IMR-90 (cell line): Measurements from ENCODE around the gene RPS28. TPM values are rescaled to one million over a fixed set of nuclear protein-coding genes. Genes with fewer than 3 reads are reported as not detected.

Experiments
- ATAC-seq: fragments of 200-7000 bp; cut with Tn5 transposase; 2 replicates; pipeline ENCODE4 v1.9.1; 2020; ENCODE audit warnings: low read depth, mild to moderate bottlenecking, moderate library complexity
- BruUV-seq: library from RNA; stranded (reverse); fragments of 400-500 nt; replicated peaks from 2 replicates; lab custom pipeline; 2021; lab: Mats Ljungman, UMichigan
- CTCF ChIA-PET: fragments of 300-600 bp; formaldehyde crosslinking; extraction: SDS; loops from one replicate; lab custom pipeline; 2021; ENCODE audit warnings: antibody characterized with exemption; lab: Yijun Ruan, JAX
- POLR2A ChIA-PET: fragments of 300-600 bp; sonication (Branson Sonifier 250); formaldehyde crosslinking; loops from one replicate; lab custom pipeline; 2022; ENCODE audit warnings: antibody characterized with exemption; ENCODE audit not compliant: unreplicated experiment; lab: Charles Lee
- DNase-seq: peaks from one replicate; pipeline ENCODE4 v3.0.0; 2013
- H2AFZ ChIP-seq: replicated peaks from 2 replicates; pipeline ENCODE3; 2013; ENCODE audit warnings: low read length, mild to moderate bottlenecking; ENCODE audit not compliant: poor library complexity
- H2AK5ac ChIP-seq: 2 replicates; pipeline ENCODE4 v1.6.1; 2013; ENCODE audit warnings: low read depth, low read length, inconsistent platforms
- H2AK9ac ChIP-seq: replicated peaks from 2 replicates; pipeline ENCODE3; 2013; ENCODE audit warnings: mild to moderate bottlenecking, low read depth, low read length, moderate library complexity; ENCODE audit not compliant: poor library complexity
- H2BK120ac ChIP-seq: 2 replicates; pipeline ENCODE4 v1.6.1; 2013; ENCODE audit warnings: low read depth, low read length, inconsistent platforms
- H2BK15ac ChIP-seq: 3 replicates; pipeline ENCODE4 v1.6.1; 2013; ENCODE audit warnings: low read depth, low read length, inconsistent platforms
- H2BK20ac ChIP-seq: 2 replicates; pipeline ENCODE4 v1.6.1; 2013; ENCODE audit warnings: low read depth, mild to moderate bottlenecking, inconsistent platforms, low read length, moderate library complexity
- H2BK5ac ChIP-seq: 2 replicates; pipeline ENCODE4 v1.6.1; 2013; ENCODE audit warnings: mild to moderate bottlenecking, low read depth, low read length, inconsistent platforms; ENCODE audit not compliant: poor library complexity, severe bottlenecking
- H3K14ac ChIP-seq: replicated peaks from 2 replicates; pipeline ENCODE4 v1.6.1; 2013; ENCODE audit warnings: low read depth, low read length, inconsistent platforms
- H3K18ac ChIP-seq: 2 replicates; pipeline ENCODE4 v1.6.1; 2013; ENCODE audit warnings: low read depth, low read length, control low read depth
- H3K23ac ChIP-seq: 2 replicates; pipeline ENCODE4 v1.6.1; 2013; ENCODE audit warnings: low read depth, low read length, inconsistent platforms
- H3K27ac ChIP-seq: 2 replicates; pipeline ENCODE4 v1.5.1; 2013; ENCODE audit warnings: mild to moderate bottlenecking, control low read depth, low read length; ENCODE audit not compliant: insufficient read depth
- H3K27me3 ChIP-seq: 2 replicates; pipeline ENCODE4 v1.6.1; 2013; ENCODE audit warnings: low read length; ENCODE audit not compliant: control insufficient read depth, insufficient read depth
- H3K36me3 ChIP-seq: 2 replicates; pipeline ENCODE4 v1.6.1; 2013; ENCODE audit warnings: low read length, mixed read lengths; ENCODE audit not compliant: control insufficient read depth, insufficient read depth
- H3K4ac ChIP-seq: 2 replicates; pipeline ENCODE4 v1.6.1; 2013; ENCODE audit warnings: low read depth, low read length, inconsistent platforms
- H3K4me1 ChIP-seq: 2 replicates; pipeline ENCODE4 v1.6.1; 2013; ENCODE audit warnings: low read length, mixed read lengths; ENCODE audit not compliant: control insufficient read depth, insufficient read depth
- H3K4me2 ChIP-seq: 2 replicates; pipeline ENCODE4 v1.6.1; 2013; ENCODE audit warnings: low read depth, mild to moderate bottlenecking, control low read depth, low read length, moderate library complexity
- H3K4me3 ChIP-seq: 2 replicates; pipeline ENCODE4 v1.5.1; 2013; ENCODE audit warnings: low read depth, mild to moderate bottlenecking, control low read depth, low read length, moderate library complexity; ENCODE audit not compliant: insufficient read depth
- H3K56ac ChIP-seq: 2 replicates; pipeline ENCODE4 v1.6.1; 2013; ENCODE audit warnings: low read length, inconsistent platforms; ENCODE audit not compliant: insufficient read depth; ENCODE audit errors: extremely low read depth
- H3K79me1 ChIP-seq, 2 experiments: 2 replicates each; pipeline ENCODE4 v1.6.1; 2013; ENCODE audit warnings: low read length in 2 of 2, inconsistent platforms in 1 of 2, low read depth in 1 of 2
- H3K9ac ChIP-seq: 2 replicates; pipeline ENCODE4 v1.6.1; 2013; ENCODE audit warnings: low read depth, low read length, control low read depth
- H3K9me1 ChIP-seq: 2 replicates; pipeline ENCODE4 v1.6.1; 2013; ENCODE audit warnings: low read length, inconsistent platforms; ENCODE audit not compliant: insufficient read depth
- H3K9me3 ChIP-seq: 2 replicates; pipeline ENCODE4 v1.6.1; 2013; ENCODE audit warnings: low read length; ENCODE audit not compliant: control insufficient read depth, insufficient read depth
- H4K20me1 ChIP-seq: 2 replicates; pipeline ENCODE4 v1.6.1; 2013; ENCODE audit warnings: low read length, inconsistent platforms; ENCODE audit not compliant: insufficient read depth
- H4K5ac ChIP-seq: 2 replicates; pipeline ENCODE4 v1.6.1; 2013; ENCODE audit warnings: mild to moderate bottlenecking, low read depth, low read length, control low read depth
- H4K8ac ChIP-seq, 2 experiments: 2 replicates each; pipeline ENCODE4 v1.6.1; 2013; ENCODE audit warnings: low read depth in 2 of 2, low read length in 2 of 2, control low read depth in 1 of 2, inconsistent platforms in 1 of 2
- H4K91ac ChIP-seq: 2 replicates; pipeline ENCODE4 v1.6.1; 2013; ENCODE audit warnings: low read depth, low read length, inconsistent platforms; ENCODE audit not compliant: insufficient read depth
- BHLHE40 ChIP-seq: fragments of 150-350 bp; IDR thresholded peaks from 2 replicates; pipeline ENCODE4 v1.6.1; 2016; ENCODE audit warnings: mild to moderate bottlenecking, low read depth, low read length
- CEBPB ChIP-seq: IDR thresholded peaks from 2 replicates; pipeline ENCODE4 v1.6.1; 2012; ENCODE audit warnings: low read depth, low read length, improper control_type of control experiment
- CHD1 ChIP-seq: IDR thresholded peaks from 2 replicates; pipeline ENCODE4 v1.6.1; 2012; ENCODE audit warnings: low read depth, low read length, improper control_type of control experiment
- CTCF ChIP-seq: conservative IDR thresholded peaks from 2 replicates; pipeline ENCODE4 v1.5.1; 2012; ENCODE audit warnings: mild to moderate bottlenecking, low read depth, low read length, improper control_type of control experiment
- ELK1 ChIP-seq: fragments of 150-350 bp; IDR thresholded peaks from 2 replicates; pipeline ENCODE4 v1.6.1; 2016; ENCODE audit warnings: low read depth, mild to moderate bottlenecking, low read length, moderate library complexity, borderline replicate concordance
- FOS ChIP-seq: fragments of 150-350 bp; IDR thresholded peaks from 2 replicates; pipeline ENCODE4 v1.6.1; 2016; ENCODE audit warnings: low read depth, low read length
- MAFK ChIP-seq: IDR thresholded peaks from 2 replicates; pipeline ENCODE4 v1.6.1; 2012; ENCODE audit warnings: low read depth, low read length, improper control_type of control experiment
- MAZ ChIP-seq: IDR thresholded peaks from 2 replicates; pipeline ENCODE4 v1.6.1; 2012; ENCODE audit warnings: low read depth, mild to moderate bottlenecking, low read length, improper control_type of control experiment, moderate library complexity, borderline replicate concordance
- MXI1 ChIP-seq: IDR thresholded peaks from 2 replicates; pipeline ENCODE4 v1.6.1; 2012; ENCODE audit warnings: low read depth, mild to moderate bottlenecking, low read length, moderate library complexity, borderline replicate concordance
- NFE2L2 ChIP-seq: fragments of 150-350 bp; IDR thresholded peaks from 2 replicates; pipeline ENCODE4 v1.6.1; 2016; ENCODE audit warnings: low read depth, mild to moderate bottlenecking, low read length
- POLR2A ChIP-seq: IDR thresholded peaks from 2 replicates; pipeline ENCODE4 v1.6.1; 2012; ENCODE audit warnings: mild to moderate bottlenecking, low read depth, low read length
- RAD21 ChIP-seq: IDR thresholded peaks from 2 replicates; pipeline ENCODE4 v1.6.1; 2012; ENCODE audit warnings: low read length, improper control_type of control experiment
- RCOR1 ChIP-seq: IDR thresholded peaks from 2 replicates; pipeline ENCODE4 v1.6.1; 2012; ENCODE audit warnings: mild to moderate bottlenecking, low read length, improper control_type of control experiment; ENCODE audit not compliant: insufficient replicate concordance
- RFX5 ChIP-seq: IDR thresholded peaks from 2 replicates; pipeline ENCODE4 v1.8.0; 2012; ENCODE audit warnings: low read depth, mild to moderate bottlenecking, low read length, moderate library complexity
- SMC3 ChIP-seq: fragments of 150-350 bp; IDR thresholded peaks from 2 replicates; pipeline ENCODE4 v1.6.1; 2016; ENCODE audit warnings: low read depth, mild to moderate bottlenecking, antibody characterized with exemption, low read length, moderate library complexity
- USF2 ChIP-seq: fragments of 150-350 bp; IDR thresholded peaks from 2 replicates; pipeline ENCODE4 v1.6.1; 2017; ENCODE audit warnings: mild to moderate bottlenecking, antibody characterized with exemption, low read length, low read depth
- WGBS, 2 experiments: methylation state at CpG; one replicate each; pipeline versions ENCODE4 v1.1.5 to v1.1.7; 2013; ENCODE audit warnings: missing lambda C conversion rate in 2 of 2; ENCODE audit not compliant: insufficient read length in 1 of 2; ENCODE audit errors: extremely low coverage in 2 of 2; 5-methylcytosine and 5-hydroxymethylcytosine counted together
- dilution Hi-C: fragments of 300-500 bp; cut with HindIII; formaldehyde crosslinking; loops from one replicate; pipeline ENCODE4 v1.14.3; 2018; ENCODE audit warnings: low sequenced_read_pairs; ENCODE audit not compliant: unreplicated experiment
- in situ Hi-C: fragments of 300-500 bp; cut with MboI; formaldehyde crosslinking; loops from 3 replicates; pipeline ENCODE4 v1.14.3; 2019; ENCODE audit warnings: low sequenced_read_pairs, inconsistent platforms, mixed read lengths
- intact Hi-C: fragments of 100-400 bp; cut with micrococcal nuclease; formaldehyde crosslinking; loops from 2 replicates; pipeline ENCODE4 v1.10.0; 2022
- polyA plus RNA-seq, 3 experiments: library from polyadenylated mRNA; depleted of rRNA; stranded (reverse); fragments of >200 nt; gene quantifications; 2 replicates each; pipeline ENCODE4 v1.2.3, GENCODE V29; 2012; ENCODE audit warnings: low replicate concordance in 1 of 3
- total RNA-seq: library from RNA; depleted of rRNA; stranded (reverse); fragments of >200 nt; gene quantifications from 2 replicates; pipeline ENCODE4 v1.2.3, GENCODE V29; 2012

Gene RPS28
- total and polyA plus RNA-seq, 2 of the 4 experiments (the other 2 are of a cell fraction) = 143 to 643 TPM

- no peak overlapping the region for H2AK9ac ChIP-seq
- TF ChIP-seq MAFK (no peak), USF2 (no peak), CTCF (no peak), RFX5 (no peak), MXI1 (no peak), FOS (no peak), NFE2L2 (no peak), SMC3 (no peak), ELK1 (no peak), RCOR1 (no peak), BHLHE40 (no peak), POLR2A (no peak), RAD21 (no peak), CEBPB (no peak), MAZ (no peak), CHD1 (no peak)
- ATAC-seq (no peak), DNase-seq (no peak)
- H2BK15ac ChIP-seq = peak overlapping the region; percentile 10; the same call in 1 of the 3 replicates
- WGBS, 2 experiments = no CpG with 5 or more reads among the region's 4 CpGs
- H4K91ac ChIP-seq = no peak overlapping the region
- peak overlapping the region; percentile 52; the same call in 1 of the 2 replicates for H2AK5ac ChIP-seq
- no peaks in the 10 kb centered on the region; a peak in 1 of 4 replicates for H3K79me1 ChIP-seq
- no peak overlapping the region for H3K14ac ChIP-seq
- H2AFZ ChIP-seq = no peak overlapping the region
- no peak overlapping the region for H2BK5ac ChIP-seq
- H3K4me3 ChIP-seq = no peak overlapping the region
- H3K9me1 ChIP-seq = 0 out of 2 replicates have a peak, but pooled peaks cover 5% of the 10 kb centered on the region
- peaks cover 6% of the 10 kb centered on the region; the same call in 1 of the 2 replicates for H4K20me1 ChIP-seq
- CTCF ChIA-PET = no interaction called here
- H3K56ac ChIP-seq = no peak overlapping the region
- H3K4me1 ChIP-seq = peaks cover 3% of the 10 kb centered on the region
- no peaks in the 10 kb centered on the region for H3K36me3 ChIP-seq
- no peak overlapping the region for H3K4me2 ChIP-seq
- H3K23ac ChIP-seq = no peak overlapping the region
- BruUV-seq = no TSS peak
- intact Hi-C loops (no loop called here), dilution Hi-C loops (no loop called here), in situ Hi-C loops (loop anchor here (5.0 kb wide), 1 partner anchor 40 kb away; no protein-coding TSS in a partner anchor)
- no peak overlapping the region for H4K8ac ChIP-seq
- H3K18ac ChIP-seq = no peak overlapping the region
- peak overlapping the region; percentile 16; the same call in 1 of the 2 replicates for H3K4ac ChIP-seq
- H3K27ac ChIP-seq = no peak overlapping the region
- H3K27me3 ChIP-seq = no peaks in the 10 kb centered on the region
- no peak overlapping the region for H4K5ac ChIP-seq
- H2BK120ac ChIP-seq = no peak overlapping the region
- H2BK20ac ChIP-seq = no peak overlapping the region
- peaks cover 3% of the 10 kb centered on the region for H3K9me3 ChIP-seq
- POLR2A ChIA-PET = interaction anchor here (0.6 kb wide), 1 partner anchor 67 kb away, joined by 7 read pairs; no protein-coding TSS in a partner anchor
- no peak overlapping the region for H3K9ac ChIP-seq
Observed at GRCh38 chr19:8357007-8357521, 35.8 kb downstream of the RPS28 start.
